Muscle of leg (tissue), 11 donors: Measurements from ENCODE around the gene ULK4. TPM values are rescaled to one million over a fixed set of nuclear protein-coding genes. Genes with fewer than 3 reads are reported as not detected.
"Not testable (repeated sequence)": the region's sequence is repeated elsewhere in the genome, so short reads cannot be mapped to it uniquely, and the experiment has no call there.

Source experiments
- DNase-seq: peaks from one replicate; pipeline ENCODE4 v3.0.0; 2013
- H3K27ac ChIP-seq: one replicate; pipeline ENCODE4 v1.5.1; 2013; ENCODE audit warnings: mild to moderate bottlenecking, low read length, control low read depth
- H3K27me3 ChIP-seq: one replicate; pipeline ENCODE4 v1.6.1; 2013; ENCODE audit warnings: low read length; ENCODE audit not compliant: control insufficient read depth, insufficient read depth
- H3K36me3 ChIP-seq: one replicate; pipeline ENCODE4 v1.6.1; 2013; ENCODE audit warnings: low read length; ENCODE audit not compliant: control insufficient read depth, insufficient read depth
- H3K4me1 ChIP-seq: one replicate; pipeline ENCODE4 v1.6.1; 2013; ENCODE audit warnings: low read length; ENCODE audit not compliant: control insufficient read depth, insufficient read depth
- H3K4me3 ChIP-seq: one replicate; pipeline ENCODE4 v1.5.1; 2013; ENCODE audit warnings: low read length, control low read depth
- H3K9me3 ChIP-seq: replicated peaks from 2 replicates; pipeline ENCODE4 v1.6.1; 2013; ENCODE audit warnings: low read depth, low read length; ENCODE audit not compliant: control insufficient read depth
- WGBS: methylation state at CpG from one replicate; pipeline ENCODE4 v1.1.5; 2013; ENCODE audit warnings: missing lambda C conversion rate; ENCODE audit not compliant: insufficient coverage; 5-methylcytosine and 5-hydroxymethylcytosine counted together
- polyA plus RNA-seq, 8 donors: library from polyadenylated mRNA; unstranded; fragments of 120-200 nt; gene quantifications; one replicate each; pipeline versions ENCODE4 v1.2.1 to v1.2.3, GENCODE V29; 2013; ENCODE audit warnings: inconsistent platforms in 1 of 8, low replicate concordance in 1 of 8; ENCODE audit not compliant: insufficient read length in 8 of 8, insufficient read depth in 1 of 8
- total RNA-seq: library from RNA; stranded (reverse); fragments of 120-200 nt; gene quantifications from one replicate; pipeline ENCODE4 v1.2.4, GENCODE V29; 2013

ULK4 gene
- total and polyA plus RNA-seq, 9 donors, result 2.2 to 5.6 (median 2.4) TPM

DNA sequence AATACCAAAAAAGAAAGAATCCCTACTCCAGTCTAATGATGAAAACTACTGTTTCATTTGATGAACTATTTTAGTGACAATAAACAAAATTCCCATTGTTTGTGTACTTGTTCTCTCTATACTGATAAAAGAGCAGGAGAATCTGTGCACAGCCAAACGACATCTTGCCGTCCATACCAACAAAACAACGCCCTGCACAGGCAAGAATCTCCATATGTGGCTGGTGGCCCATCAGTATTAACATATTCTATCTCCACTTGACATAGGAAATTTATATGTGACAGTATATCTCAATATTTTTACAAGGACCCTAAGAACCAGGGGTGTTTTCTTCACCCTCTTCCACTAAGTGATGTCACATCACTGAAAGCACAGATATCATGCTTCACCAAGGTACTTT lies 279.5 kb downstream of the ULK4 start:
- Histone ChIP-seq H3K27me3 (no peaks in the 10 kb centered on the region), H3K4me3 (no peak overlapping the region), H3K36me3 (no peaks in the 10 kb centered on the region), H3K27ac (no peak overlapping the region), H3K4me1 (peaks cover 16% of the 10 kb centered on the region), H3K9me3 (no peaks in the 10 kb centered on the region)
- DNase-seq, result no peak
- no CpG with 5 or more reads among the region's 3 CpGs for WGBS

DNA sequence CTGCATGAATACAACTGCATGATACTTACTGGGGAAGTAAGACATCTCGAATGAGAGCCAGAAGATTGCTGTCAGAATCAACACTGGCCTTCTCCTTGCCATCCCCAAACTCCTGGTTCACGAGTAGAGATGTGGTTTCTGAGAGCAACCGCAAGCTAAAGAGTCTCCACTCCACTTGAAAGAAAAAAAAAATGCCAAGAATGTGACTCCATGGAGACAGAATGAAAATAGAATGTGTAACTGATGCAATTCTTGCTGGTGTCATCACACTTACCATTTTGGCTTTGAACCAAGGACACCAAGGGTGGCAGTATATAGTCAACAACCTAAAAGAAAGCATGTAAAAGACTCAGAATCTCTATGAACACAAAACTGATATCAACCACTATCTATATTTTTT lies 280.4 kb downstream of the ULK4 start:
- H3K27me3 ChIP-seq, result no peaks in the 10 kb centered on the region
- no peaks in the 10 kb centered on the region for H3K36me3 ChIP-seq
- H3K4me3 ChIP-seq, result no peak overlapping the region
- H3K27ac ChIP-seq, result no peak overlapping the region
- peak; percentile 33 for DNase-seq
- no CpG with 5 or more reads among the region's 3 CpGs for WGBS
- peaks cover 16% of the 10 kb centered on the region for H3K4me1 ChIP-seq
- no peaks in the 10 kb centered on the region for H3K9me3 ChIP-seq

DNA sequence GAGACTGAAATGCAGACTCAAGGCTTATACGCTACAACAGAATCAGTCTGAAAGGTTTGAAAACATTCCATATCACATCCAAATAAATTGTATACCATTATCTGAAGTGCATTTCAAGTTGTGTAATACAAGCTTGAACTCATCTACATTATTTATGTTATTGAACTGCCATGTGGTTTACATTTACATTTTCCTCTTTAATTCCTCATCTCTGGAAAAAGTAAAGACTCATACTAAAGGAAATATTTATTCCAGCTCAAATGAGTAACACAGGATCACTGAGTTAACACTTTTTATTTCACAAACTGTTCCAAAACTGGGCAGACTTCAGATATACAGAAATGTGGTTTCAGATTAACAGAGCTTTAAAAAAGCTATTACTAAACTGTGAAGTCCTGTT lies 282.5 kb downstream of the ULK4 start:
- H3K4me3 ChIP-seq, result no peak overlapping the region
- no peaks in the 10 kb centered on the region for H3K27me3 ChIP-seq
- no CpG with 5 or more reads among the region's 1 CpG for WGBS
- no peaks in the 10 kb centered on the region for H3K36me3 ChIP-seq
- H3K27ac ChIP-seq, result no peak overlapping the region
- no peak for DNase-seq
- H3K9me3 ChIP-seq, result no peaks in the 10 kb centered on the region
- peaks cover 14% of the 10 kb centered on the region for H3K4me1 ChIP-seq

DNA sequence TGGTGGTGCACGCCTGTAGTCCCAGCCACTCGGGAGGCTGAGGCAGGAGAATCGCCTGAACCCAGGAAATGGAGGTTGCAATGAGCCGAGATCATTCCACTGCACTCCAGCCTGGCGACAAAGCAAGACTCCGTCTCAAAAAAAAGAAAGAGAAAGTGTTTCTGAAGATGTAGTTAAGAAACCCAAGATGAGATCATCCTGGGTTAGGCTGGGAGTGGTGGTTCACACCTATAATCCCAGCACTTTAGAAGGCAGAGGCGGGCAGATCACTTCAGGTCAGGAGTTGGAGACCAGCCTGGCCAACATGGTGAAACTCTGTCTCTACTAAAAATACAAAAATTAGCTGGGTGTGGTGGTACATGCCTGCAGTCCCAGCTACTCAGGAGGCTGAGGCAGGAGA lies 286.8 kb downstream of the ULK4 start:
- H3K36me3 ChIP-seq, H3K27ac ChIP-seq, DNase-seq, H3K4me3 ChIP-seq, H3K9me3 ChIP-seq, H3K4me1 ChIP-seq, H3K27me3 ChIP-seq: not testable (repeated sequence)
- 95% methylated on average over 6 of the region's 7 CpGs for WGBS

DNA sequence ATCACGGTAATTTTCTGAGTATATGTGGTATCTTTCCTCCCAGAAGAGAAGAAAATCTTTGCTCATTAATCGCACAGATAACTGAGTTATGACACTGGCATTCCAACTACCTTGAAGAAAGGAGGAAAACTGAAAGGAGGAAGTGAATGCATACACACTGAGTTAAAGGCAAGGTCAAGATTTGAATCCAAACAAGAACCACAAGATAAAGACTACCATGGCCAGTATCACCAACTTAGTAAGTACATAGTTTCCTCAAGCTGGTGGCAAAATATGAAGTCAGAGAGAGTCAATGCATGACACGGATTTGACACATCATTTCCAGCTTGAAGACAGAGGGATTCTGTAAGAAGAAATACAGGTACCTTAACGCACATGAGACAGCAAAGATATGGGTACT lies 287.5 kb downstream of the ULK4 start:
- Histone ChIP-seq H3K9me3 (peaks cover 5% of the 10 kb centered on the region), H3K27me3 (no peaks in the 10 kb centered on the region), H3K4me3 (no peak overlapping the region), H3K27ac (no peak overlapping the region), H3K4me1 (no peaks in the 10 kb centered on the region), H3K36me3 (no peaks in the 10 kb centered on the region)
- no CpG with 5 or more reads among the region's 4 CpGs for WGBS
- no peak for DNase-seq

DNA sequence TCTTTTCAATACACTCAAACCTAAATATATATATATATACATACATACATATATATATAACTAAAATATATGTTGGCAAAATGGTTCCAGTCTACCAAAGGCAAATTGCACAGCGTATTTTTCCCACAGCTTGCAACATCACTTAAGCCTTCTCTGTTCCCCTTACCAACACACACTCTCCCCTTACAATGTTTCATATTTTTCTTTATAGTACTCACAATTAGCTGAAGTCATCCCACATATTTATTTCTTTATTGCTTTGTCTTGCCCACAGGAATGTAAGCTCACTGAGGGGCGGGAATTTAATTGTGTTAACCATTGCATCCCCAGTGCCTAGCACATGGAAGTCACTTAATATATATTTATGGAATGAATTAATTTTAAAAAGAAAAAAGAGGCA lies 288.3 kb downstream of the ULK4 start:
- H3K9me3 ChIP-seq, result peaks cover 5% of the 10 kb centered on the region

DNA sequence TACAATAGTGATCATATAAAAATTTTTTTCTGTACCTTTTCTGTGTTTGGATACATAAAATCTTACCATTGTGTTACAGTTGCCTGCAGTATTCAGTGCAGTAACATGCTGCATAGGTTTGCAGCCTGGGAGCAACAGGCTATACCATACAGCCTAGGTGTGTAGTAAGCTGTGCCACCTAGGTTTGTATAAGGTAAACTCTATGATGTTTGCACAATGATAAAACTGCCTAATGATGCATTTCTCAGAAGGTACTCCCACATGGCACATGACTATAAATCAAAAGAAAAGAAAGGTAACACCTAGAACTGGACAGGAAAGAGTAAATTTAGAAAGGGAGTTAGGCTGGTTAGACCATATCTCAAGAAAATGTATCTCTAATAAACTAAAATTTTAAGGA lies 293.5 kb downstream of the ULK4 start:
- Histone ChIP-seq H3K4me3 (no peak overlapping the region), H3K27me3 (no peaks in the 10 kb centered on the region), H3K4me1 (no peaks in the 10 kb centered on the region), H3K27ac (no peak overlapping the region), H3K36me3 (no peaks in the 10 kb centered on the region), H3K9me3 (peaks cover 8% of the 10 kb centered on the region)
- DNase-seq, result no peak

More for the DNA sequence above, 288.3 kb downstream of the ULK4 start:
- H3K4me1 ChIP-seq, result no peaks in the 10 kb centered on the region
- H3K27me3 ChIP-seq, result no peaks in the 10 kb centered on the region
- WGBS, result 50% methylated on average over 1 of the region's 2 CpGs
- H3K27ac ChIP-seq, result no peak overlapping the region
- no peaks in the 10 kb centered on the region for H3K36me3 ChIP-seq
- no peak for DNase-seq
- H3K4me3 ChIP-seq, result no peak overlapping the region

DNA sequence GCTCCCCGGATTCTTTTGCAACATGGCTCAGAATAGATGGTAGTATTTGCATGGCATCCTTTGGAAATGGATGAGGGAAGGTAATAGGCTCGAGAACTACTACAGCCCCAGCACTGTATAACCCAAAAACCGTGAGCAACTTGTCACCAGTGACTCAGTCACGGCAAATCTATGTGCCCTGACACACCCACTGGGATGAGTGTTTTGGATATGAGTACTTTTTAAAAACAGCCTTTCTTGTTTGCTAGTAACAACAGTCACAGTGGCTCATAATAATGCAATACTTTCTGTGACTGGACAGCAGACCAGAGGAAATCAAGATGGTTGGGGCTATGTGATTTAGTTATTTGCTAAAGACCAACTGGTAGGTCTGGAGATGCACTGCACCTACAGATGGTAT lies 299.6 kb downstream of the ULK4 start:
- Histone ChIP-seq H3K4me3 (no peak overlapping the region), H3K4me1 (no peaks in the 10 kb centered on the region), H3K27me3 (no peaks in the 10 kb centered on the region), H3K36me3 (no peaks in the 10 kb centered on the region), H3K9me3 (peaks cover 3% of the 10 kb centered on the region), H3K27ac (no peak overlapping the region)
- WGBS, result 80% methylated on average over 1 of the region's 4 CpGs
- no peak for DNase-seq

DNA sequence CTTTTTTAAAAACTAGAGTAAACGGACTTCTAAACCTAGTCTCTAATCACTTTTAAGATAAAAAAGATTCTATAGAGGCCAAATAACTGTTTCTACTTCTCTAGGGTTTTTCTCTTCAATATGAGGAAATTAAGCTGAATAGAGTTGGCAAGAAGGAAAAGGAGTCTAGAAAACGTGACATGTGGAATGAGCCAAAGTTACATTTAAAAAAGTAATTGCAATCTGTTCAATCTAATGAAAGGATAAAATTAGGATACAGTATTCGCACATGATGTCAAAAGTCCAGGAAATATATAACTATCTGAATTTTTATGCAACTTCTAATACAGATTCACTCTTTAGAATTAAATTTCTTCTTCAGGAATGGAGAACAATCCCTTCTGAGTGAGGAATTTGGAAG lies 300.1 kb downstream of the ULK4 start:
- H3K36me3 ChIP-seq, result no peaks in the 10 kb centered on the region
- no peaks in the 10 kb centered on the region for H3K27me3 ChIP-seq
- no peaks in the 10 kb centered on the region for H3K4me1 ChIP-seq
- no CpG with 5 or more reads among the region's 3 CpGs for WGBS
- DNase-seq, result no peak
- peaks cover 3% of the 10 kb centered on the region for H3K9me3 ChIP-seq
- H3K4me3 ChIP-seq, result no peak overlapping the region
- H3K27ac ChIP-seq, result no peak overlapping the region

DNA sequence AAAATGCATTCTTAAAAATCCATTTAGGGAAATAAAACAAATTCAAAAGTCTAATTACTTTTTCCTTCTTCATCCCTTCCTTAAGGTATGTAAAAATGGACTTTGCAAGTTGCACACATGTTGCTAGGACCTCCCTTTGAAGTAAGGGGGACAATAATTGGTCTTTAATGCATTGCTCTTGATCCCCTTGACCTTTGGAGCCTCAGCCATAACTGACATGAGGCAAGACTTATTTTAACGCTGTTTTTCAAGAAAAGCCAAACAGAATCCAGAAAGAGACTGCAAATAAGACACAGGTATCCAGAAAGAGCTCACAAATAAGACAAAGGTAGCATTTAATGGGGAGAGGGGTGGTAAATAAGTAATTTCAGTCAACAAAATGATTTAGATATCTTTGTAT lies 301.4 kb downstream of the ULK4 start:
- DNase-seq, result no peak
- Histone ChIP-seq H3K36me3 (no peaks in the 10 kb centered on the region), H3K9me3 (peaks cover 3% of the 10 kb centered on the region), H3K27ac (no peak overlapping the region), H3K27me3 (no peaks in the 10 kb centered on the region), H3K4me1 (no peaks in the 10 kb centered on the region), H3K4me3 (no peak overlapping the region)
- no CpG with 5 or more reads among the region's 1 CpG for WGBS

DNA sequence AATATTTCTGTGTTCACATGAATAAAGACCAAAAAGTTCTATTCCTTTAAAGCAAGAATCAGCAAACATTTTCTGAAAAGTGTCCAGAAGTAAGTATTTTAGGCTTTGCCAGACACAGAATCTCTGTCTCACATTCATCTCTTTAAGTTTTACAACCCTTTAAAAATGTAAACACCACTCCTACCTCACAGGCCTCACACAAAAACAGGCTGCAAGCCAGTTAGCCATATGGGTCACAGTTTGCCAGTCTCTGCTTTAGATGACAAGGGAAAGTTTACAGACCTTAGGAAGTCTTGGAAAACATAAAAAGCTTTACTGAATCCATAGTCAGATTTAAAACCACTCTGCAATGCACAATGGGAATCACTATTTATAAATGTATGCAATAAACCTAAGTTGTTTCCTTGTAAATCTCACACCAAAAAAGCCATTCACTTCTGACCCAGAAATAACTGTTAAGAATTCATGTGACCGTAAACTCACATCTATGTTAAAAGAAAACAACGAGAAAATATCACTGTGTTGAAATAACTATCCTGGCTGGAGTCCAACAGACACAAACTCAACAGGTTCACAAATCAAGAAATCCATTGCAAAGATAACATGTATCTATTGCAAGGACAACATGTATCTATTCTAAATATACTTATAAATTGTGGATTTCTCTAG lies 308.2 kb downstream of the ULK4 start:
- no CpG with 5 or more reads among the region's 2 CpGs for WGBS
- no peak for DNase-seq
- Histone ChIP-seq H3K27ac (no peak overlapping the region), H3K4me3 (no peak overlapping the region), H3K36me3 (no peaks in the 10 kb centered on the region), H3K4me1 (no peaks in the 10 kb centered on the region), H3K27me3 (no peaks in the 10 kb centered on the region), H3K9me3 (no peaks in the 10 kb centered on the region)
